Astrocyte of the cerebellum (primary cell): Measurements from ENCODE around the gene NAA60.

Experiments
- DNase-seq: peaks from one replicate; pipeline ENCODE4 v3.0.0-alpha.2; 2011; ENCODE audit warnings: low read depth
- H3K4me3 ChIP-seq: 2 replicates; pipeline ENCODE4 v1.5.1; 2011; ENCODE audit warnings: mild to moderate bottlenecking, low read depth, low read length, moderate library complexity
- in situ Hi-C: cut with HindIII; loops from 2 replicates; pipeline ENCODE4 v1.10.0; 2017; ENCODE audit warnings: low sequenced_read_pairs
- TF ChIP-seq, protein P1 (sequence below): IDR thresholded peaks from 2 replicates; pipeline ENCODE4 v1.5.1; 2012; ENCODE audit warnings: low read length, low read depth, moderate library complexity, mild to moderate bottlenecking; ENCODE audit errors: missing control alignments

Gene NAA60

GRCh38 chr16:3443108-3444031, at the start of gene NAA60, which contains the start of gene ZNF597:
Gene NAA60, plus strand, starts transcription at chr16:3443680. Its CDS starts 32,548 bp downstream, at chr16:3476228.
Gene ZNF597, minus strand, starts transcription at chr16:3443504. Its CDS starts 351 bp downstream, at chr16:3443153.
- TF ChIP-seq, protein P1, sequence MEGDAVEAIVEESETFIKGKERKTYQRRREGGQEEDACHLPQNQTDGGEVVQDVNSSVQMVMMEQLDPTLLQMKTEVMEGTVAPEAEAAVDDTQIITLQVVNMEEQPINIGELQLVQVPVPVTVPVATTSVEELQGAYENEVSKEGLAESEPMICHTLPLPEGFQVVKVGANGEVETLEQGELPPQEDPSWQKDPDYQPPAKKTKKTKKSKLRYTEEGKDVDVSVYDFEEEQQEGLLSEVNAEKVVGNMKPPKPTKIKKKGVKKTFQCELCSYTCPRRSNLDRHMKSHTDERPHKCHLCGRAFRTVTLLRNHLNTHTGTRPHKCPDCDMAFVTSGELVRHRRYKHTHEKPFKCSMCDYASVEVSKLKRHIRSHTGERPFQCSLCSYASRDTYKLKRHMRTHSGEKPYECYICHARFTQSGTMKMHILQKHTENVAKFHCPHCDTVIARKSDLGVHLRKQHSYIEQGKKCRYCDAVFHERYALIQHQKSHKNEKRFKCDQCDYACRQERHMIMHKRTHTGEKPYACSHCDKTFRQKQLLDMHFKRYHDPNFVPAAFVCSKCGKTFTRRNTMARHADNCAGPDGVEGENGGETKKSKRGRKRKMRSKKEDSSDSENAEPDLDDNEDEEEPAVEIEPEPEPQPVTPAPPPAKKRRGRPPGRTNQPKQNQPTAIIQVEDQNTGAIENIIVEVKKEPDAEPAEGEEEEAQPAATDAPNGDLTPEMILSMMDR: no peak
- peak within 1 kb of the TSS; percentile 63 for H3K4me3 ChIP-seq
- in situ Hi-C loops: loop anchor here (10.0 kb wide), 1 partner anchor 61 kb away; the partner anchor contains the start of gene CLUAP1
- DNase-seq: peak; percentile 84

- no peak for DNase-seq
- in situ Hi-C loops: loop anchor here (5.0 kb wide), 1 partner anchor 83 kb away; no protein-coding TSS in a partner anchor
- H3K4me3 ChIP-seq: peak overlapping the region; percentile 87
- TF ChIP-seq, protein P1: no peak
Measured at GRCh38 chr16:3400446-3400778, 43.1 kb upstream of the NAA60 start.

GRCh38 chr16:3400779-3401688, 42.4 kb upstream of the NAA60 start, which contains the start of the genes ZNF174 and ZSCAN32:
Gene ZNF174, plus strand, starts transcription at chr16:3401215. Its CDS starts 790 bp downstream, at chr16:3402005.
Gene ZSCAN32, minus strand, starts transcription at chr16:3401004. Its CDS starts 3,447 bp downstream, at chr16:3397557.
- peak within 1 kb of the TSS; percentile 87 for H3K4me3 ChIP-seq
- in situ Hi-C loops: loop anchor here (5.0 kb wide), 1 partner anchor 84 kb away; no protein-coding TSS in a partner anchor
- TF ChIP-seq, protein P1: no peak
- DNase-seq: peak; percentile 98

GRCh38 chr16:3401719-3402397, 41.6 kb upstream of the NAA60 start:
- TF ChIP-seq, protein P1: no peak
- in situ Hi-C loops: loop anchor here (5.0 kb wide), 1 partner anchor 85 kb away; no protein-coding TSS in a partner anchor
- no peak for DNase-seq
- peak overlapping the region; percentile 87 for H3K4me3 ChIP-seq

DNA sequence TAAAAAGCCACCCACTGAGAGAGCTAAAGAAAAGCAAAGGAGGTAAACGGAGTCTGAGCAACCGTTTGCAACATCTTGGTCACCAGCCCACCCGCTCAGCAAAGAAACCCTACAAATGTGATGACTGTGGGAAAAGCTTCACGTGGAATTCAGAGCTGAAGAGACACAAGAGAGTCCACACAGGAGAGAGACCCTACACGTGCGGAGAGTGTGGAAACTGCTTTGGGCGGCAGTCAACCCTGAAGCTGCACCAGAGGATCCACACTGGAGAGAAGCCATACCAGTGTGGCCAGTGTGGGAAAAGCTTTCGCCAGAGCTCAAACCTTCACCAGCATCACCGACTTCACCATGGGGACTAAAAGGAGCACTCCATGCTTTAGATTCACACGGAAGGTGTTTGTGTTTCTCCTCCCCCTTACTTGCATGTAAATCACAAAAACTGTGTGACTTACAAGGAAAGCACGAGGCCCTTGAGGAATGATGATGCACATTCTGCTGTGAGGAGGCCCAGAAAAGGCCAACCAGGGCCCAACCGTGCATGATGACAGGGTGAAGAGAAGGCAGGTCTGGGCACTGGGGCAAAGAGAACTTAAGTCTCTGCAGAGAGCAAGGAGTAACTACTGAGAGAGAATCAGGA, 34.8 kb upstream of the NAA60 start:
- no peak for DNase-seq
- TF ChIP-seq, protein P1: no peak
- in situ Hi-C loops: no loop called here
- H3K4me3 ChIP-seq: no peak overlapping the region
